ENCODE data around the gene ADAP2.
"Not testable (repeated sequence)": the region's sequence is repeated elsewhere in the genome, so short reads cannot be mapped to it uniquely, and the experiment has no call there.

ADAP2 gene, protein sequence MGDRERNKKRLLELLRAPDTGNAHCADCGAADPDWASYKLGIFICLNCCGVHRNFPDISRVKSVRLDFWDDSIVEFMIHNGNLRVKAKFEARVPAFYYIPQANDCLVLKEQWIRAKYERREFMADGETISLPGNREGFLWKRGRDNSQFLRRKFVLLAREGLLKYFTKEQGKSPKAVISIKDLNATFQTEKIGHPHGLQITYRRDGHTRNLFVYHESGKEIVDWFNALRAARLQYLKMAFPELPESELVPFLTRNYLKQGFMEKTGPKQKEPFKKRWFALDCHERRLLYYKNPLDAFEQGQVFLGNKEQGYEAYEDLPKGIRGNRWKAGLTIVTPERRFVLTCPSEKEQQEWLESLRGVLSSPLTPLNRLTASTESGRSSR

DNA sequence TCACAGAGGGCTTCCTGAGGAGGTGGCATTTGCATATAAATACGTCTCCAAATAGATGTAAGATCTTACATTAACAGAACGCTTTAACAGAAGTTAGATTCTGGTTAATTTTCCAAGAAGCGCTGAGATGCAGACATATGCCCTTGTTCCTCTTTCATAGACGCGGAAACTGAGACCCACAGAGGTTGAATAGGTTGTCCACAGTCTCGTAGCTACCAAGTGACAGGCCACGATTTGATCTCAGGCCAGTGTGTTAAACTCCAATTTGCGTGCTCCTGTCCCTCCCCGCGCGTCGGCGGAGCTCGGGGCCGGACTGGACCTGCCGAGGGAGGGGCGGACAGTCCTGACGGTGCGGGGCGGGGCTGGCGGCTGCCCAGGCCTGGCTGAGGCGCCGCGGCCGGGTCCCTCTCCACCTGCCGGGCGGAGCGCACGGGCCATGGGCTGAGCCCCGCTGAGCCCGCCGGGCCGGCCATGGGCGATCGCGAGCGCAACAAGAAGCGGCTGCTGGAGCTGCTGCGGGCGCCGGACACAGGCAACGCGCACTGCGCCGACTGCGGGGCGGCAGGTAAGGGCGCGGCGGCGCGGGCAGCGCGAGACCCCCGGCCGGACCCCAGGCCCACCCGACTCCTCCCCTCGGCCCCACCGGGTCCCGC is at the start of gene ADAP2:
Gene ADAP2 (plus strand): TSS at position 402 of the 653 bp plus-strand sequence. CDS start 70 bp downstream, at position 472.
- DNase-seq (ENCODE audit: low read depth) = no peak
- H3K4me3 ChIP-seq (ENCODE audit: low read depth, low read length) = peak within 1 kb of the TSS; percentile 33

DNA sequence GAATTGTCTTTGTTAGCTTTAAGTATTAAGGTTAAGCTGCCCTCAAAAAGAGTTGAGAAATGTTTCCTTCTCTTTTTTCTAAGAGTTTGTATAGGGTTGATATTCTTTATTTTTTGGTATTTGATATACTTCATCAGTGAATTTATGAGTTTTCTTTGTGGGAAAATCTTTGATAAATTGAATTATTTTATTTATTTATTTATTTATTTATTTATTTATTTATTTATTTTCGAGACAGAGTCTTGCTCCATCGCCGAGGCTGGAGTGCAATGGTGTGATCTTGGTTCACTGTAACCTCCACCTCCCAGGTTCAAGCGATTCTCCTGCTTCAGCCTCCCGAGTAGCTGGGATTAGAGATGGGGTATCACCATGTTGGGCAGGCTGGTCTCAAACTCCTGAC is 35.6 kb upstream of the ADAP2 start:
- no peak for DNase-seq (ENCODE audit: low read depth)

DNA sequence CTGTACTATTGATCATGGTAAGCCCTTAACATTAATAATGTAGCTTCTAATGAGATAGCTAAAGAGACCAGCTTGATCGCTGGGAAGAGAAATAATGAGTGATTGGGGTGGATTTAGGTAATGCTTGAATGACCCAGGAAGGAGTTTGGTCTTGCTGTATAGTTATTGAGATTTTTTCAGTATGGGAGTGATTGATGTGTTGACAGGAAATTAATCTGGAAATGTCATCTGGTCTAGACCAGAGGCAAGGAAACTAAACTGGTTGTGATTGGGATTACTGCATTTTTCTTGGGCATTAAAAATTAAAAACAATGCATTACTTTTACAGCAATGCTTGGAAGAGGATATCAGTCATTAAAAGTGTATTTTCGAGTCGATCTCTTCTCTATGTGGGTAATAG is 27.5 kb upstream of the ADAP2 start:
- H3K4me3 ChIP-seq (ENCODE audit: low read depth, low read length) = no peak overlapping the region
- no peak for DNase-seq (ENCODE audit: low read depth)

More for the DNA sequence above, 35.6 kb upstream of the ADAP2 start:
- no peak overlapping the region for H3K4me3 ChIP-seq (ENCODE audit: low read depth, low read length)

DNA sequence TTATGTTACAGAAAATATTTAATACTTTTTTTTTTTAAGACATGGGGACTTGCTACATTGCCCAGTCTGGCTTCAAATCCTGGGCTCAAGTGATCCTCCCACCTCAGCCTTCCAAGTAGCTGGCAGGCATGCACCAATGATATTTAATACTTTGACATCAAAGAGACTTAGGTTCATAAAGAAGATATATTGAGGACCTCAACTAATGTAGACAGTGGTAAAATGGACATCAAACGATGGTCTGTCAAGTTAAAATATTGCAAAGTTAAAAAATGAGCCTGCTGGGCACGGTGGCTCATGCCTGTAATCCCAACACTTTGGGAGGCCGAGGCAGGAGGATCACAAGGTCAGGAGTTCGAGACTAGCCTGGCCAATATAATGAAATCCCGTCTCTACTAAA is 24.4 kb upstream of the ADAP2 start:
- no peak for DNase-seq (ENCODE audit: low read depth)
- H3K4me3 ChIP-seq (ENCODE audit: low read depth, low read length) = no peak overlapping the region

DNA sequence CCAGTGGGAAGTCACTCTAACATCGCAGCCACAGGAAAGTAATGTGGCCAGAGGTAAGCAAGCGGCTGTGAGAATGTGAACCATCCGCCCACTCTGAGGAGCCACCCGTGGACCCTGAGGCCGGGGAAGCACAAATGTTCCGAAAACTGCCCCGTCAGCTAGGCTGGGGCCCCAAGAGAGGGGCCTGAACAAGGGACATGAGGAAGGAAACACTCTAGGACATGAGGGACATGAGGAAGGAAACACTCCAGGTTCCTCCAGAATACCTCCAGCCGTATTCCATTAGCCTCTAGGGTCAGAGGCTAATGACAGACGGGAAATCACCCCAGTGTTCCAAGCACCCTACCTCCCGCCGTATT is 16.0 kb upstream of the ADAP2 start:
- no peak for DNase-seq (ENCODE audit: low read depth)
- H3K4me3 ChIP-seq (ENCODE audit: low read depth, low read length) = peak overlapping the region; percentile 84

DNA sequence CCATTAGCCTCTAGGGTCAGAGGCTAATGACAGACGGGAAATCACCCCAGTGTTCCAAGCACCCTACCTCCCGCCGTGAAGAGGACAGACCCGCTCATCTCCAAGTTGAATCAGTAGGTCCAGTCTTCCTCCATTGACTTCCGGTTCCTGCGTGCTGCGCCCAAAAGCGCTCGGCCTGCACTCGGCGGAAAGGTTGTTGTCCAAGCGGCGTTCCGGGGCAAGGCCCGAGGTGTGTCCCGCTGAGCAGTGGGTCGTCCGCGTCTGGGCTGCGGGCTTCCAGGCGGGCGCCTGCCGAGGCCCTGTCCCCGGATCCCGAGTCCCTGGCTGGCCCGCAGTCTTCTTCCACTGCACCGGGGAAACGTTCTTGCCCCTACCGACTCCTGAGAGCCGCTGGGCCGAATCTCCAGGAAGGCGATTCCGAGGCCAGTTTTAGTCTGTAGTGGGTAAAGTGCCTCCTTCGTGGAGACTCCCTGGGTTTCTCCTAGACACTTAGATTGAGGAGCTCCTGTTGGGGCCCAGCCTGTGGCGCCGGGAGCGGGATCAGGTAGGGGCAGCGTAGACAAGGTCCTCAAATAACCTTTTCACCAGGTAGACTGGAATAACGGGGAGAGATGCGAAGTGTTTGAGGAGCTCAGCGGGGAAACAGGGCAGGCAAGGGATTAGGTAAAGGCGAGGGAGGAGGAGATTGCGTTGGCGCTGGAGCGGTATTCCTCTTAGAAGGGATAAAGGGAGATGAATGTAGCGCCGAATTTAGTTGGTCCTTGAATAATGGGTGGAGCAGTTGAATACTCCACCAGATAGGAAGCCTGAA is 15.4 kb upstream of the ADAP2 start, which contains the start of gene TEFM:
Gene TEFM (minus strand): TSS at position 138 of the 811 bp plus-strand sequence. CDS start 40 bp downstream, at position 98.
- peak; percentile 65 for DNase-seq (ENCODE audit: low read depth)
- peak within 1 kb of the TSS; percentile 84 for H3K4me3 ChIP-seq (ENCODE audit: low read depth, low read length)

DNA sequence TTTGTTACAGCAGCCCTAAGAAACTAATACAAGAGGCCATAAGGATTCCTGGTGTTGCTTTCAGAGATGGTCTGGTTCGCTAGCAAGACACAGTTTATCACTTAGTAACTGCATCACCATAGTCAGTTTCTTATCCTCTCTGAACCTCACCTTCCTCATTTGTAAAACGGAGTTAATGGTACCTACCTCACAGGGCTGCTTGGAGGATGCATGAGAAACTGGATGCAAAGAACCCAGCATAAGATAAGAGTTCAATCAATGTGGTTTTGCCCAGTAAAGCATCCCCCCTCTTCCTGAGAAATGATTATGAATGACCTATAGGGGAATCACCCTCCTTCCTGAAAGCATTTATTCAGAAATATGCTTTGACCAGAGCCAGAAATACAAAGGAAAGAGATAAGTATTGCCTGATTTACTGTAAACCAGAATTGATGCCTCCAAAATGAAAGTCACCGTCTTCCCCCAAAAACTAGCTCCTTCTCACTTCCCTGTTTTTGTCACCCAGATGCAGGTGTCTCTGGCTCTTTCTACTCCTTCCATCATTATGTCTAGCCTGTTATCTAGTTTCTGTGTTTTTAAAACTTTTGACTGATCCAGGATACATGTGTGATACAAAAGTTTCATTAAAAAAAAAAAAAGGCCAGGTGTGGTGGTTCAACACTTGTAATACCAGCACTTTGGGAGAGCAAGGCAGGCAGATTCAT is 12.9 kb upstream of the ADAP2 start:
- DNase-seq (ENCODE audit: low read depth) = no peak
- no peak overlapping the region for H3K4me3 ChIP-seq (ENCODE audit: low read depth, low read length)

DNA sequence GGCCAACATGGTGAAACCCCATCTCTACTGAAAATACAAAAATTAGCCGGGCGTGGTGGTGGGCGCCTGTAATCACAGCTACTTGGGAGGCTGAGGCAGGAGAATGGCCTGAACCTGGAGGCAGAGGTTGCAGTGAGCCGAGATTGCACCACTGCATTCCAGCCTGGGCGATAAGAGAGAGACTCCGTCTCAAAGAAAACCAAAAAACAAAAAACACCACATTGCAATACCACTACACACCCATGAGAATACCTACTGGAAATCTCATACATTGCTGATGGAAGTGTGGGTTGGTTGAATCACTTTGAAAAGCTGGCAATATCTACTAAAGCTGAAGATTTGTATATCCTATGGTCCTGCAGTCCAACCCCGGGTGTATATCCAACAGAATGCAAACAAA is 11.6 kb upstream of the ADAP2 start:
- not testable (repeated sequence) for DNase-seq (ENCODE audit: low read depth); H3K4me3 ChIP-seq (ENCODE audit: low read depth, low read length)

DNA sequence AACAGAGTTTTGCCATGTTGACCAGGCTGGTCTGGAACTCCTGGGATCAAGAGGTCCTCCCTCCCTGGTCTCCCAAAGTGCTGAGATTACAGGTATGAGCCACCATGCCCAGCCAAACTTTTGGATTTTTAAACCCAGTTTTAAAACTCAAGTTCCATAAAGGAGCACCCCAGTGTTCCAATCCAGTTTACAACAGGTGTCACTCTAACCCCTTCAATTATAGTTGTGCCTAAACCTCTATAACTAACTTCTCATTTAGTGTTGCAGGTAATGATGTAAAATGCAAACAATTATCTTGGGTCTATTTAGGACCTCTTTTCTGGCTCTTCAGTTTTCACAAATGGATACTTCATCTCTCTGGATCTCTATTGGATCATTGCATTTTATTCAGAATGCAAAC is 7.8 kb upstream of the ADAP2 start:
- no peak for DNase-seq (ENCODE audit: low read depth)
- no peak overlapping the region for H3K4me3 ChIP-seq (ENCODE audit: low read depth, low read length)

DNA sequence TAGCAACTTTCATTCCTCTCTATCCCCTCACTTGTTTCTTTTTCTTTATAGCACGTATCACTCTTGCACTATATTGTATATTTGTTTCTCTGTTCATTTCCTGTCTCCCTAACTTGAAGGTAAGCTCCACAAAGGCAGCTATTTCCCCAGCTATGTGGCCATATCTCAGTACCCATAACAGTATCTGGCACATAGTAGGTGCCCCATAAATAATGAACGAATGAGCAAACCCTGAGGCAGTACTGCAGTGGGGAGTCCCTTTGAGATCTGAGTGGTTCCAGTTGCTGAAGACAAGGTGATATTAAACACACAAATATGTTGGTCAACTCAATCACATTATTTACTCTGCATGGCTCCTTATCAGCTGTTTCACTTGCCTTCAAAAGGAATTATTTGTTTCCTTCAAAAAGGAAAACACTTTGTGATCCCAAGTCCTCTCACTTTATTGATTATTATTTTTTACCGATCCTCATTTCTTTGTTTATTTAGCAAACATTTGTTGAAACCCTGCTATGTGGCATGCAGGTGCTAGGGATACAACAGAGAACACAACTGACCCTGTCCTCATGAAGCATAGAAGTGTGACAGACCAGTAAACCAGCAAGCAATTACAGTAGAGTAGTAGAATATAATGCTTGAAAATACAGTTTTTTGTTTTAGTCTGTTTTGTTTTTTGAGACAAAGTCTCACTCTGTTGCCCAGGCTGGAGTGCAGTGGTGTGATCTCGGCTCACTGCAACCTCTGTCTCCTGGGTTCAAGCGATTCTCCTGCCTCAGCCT is 5.7 kb upstream of the ADAP2 start:
- H3K4me3 ChIP-seq (ENCODE audit: low read depth, low read length) = no peak overlapping the region
- DNase-seq (ENCODE audit: low read depth) = no peak

DNA sequence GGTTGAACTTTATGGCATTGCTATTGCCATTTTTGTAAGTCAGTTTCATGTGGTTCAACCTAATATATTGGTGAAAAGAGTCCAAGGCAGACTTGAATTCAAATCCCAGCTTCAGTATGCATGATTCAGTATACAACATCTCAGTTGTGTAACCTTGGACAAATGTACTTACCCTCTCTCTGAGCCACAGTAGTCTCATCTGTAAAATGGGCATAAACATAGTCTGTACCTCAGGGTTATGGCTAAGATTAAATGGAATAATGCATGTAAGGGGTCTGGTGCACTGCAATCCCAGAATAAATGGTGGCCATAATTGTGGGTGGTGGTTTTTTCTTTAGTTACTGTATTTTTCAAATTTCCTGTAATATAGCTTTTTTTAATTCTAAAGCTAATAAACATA is 4.7 kb upstream of the ADAP2 start:
- H3K4me3 ChIP-seq (ENCODE audit: low read depth, low read length) = no peak overlapping the region
- DNase-seq (ENCODE audit: low read depth) = no peak

DNA sequence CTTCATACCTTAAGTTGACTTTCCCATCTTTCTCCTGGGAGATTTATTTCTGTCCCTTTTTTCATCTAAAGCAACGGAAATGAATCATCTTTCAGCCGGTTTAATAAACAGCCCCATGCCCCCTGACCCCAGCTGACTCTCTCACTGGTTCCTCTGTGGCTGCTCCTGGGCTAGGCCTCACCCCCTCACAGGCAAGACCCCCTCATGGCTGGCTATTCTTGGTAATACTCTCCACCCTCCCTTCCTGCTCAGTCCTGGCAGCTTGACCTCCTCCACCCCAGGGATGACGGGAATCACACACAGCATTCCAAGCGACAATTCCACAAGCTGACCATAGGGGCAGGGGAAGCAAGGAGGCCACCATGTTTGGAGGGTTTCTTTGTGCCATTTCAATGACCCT is 1.5 kb upstream of the ADAP2 start:
- no peak for DNase-seq (ENCODE audit: low read depth)
- H3K4me3 ChIP-seq (ENCODE audit: low read depth, low read length) = no peak overlapping the region

DNA sequence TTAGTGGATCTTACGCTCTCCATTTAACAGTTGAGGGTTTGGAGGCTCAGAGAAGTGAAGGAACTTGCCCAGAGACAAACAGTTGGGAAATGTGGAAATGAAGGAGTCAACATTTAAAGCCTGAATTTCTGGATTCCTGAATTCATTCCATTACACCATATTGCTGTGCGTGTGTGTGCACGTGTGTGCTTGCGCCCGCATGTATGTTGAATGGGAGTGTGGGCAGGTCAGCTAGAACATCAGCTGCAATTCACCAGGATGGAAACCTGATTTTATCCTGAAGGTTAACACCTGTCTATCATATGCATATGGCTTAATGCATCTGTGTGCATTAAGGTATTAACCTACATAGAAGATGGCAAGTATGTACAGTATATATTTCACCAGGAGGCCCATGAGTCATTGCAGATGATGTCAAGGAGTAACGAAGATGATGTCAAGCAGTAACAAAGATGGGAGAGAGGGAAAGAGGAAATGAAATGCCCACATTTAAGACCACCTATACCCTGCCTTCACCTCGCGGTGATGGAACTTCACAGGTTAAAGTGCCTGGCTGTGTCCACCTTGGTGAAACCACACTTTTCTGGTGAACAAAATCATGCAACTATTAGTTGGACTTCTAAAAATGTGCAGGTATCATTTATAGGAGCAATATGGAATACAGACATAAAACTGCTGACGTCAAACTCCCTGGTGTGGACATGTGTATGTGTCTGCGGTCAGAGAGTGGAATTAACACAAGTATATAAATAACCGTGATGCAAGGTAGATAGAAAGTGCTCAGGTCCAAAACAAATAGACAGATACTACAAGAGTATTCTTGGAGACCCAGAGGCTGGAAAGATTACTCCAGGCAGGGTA is 832 bp upstream of the ADAP2 start:
- H3K4me3 ChIP-seq (ENCODE audit: low read depth, low read length) = no peak overlapping the region
- no peak for DNase-seq (ENCODE audit: low read depth)

DNA sequence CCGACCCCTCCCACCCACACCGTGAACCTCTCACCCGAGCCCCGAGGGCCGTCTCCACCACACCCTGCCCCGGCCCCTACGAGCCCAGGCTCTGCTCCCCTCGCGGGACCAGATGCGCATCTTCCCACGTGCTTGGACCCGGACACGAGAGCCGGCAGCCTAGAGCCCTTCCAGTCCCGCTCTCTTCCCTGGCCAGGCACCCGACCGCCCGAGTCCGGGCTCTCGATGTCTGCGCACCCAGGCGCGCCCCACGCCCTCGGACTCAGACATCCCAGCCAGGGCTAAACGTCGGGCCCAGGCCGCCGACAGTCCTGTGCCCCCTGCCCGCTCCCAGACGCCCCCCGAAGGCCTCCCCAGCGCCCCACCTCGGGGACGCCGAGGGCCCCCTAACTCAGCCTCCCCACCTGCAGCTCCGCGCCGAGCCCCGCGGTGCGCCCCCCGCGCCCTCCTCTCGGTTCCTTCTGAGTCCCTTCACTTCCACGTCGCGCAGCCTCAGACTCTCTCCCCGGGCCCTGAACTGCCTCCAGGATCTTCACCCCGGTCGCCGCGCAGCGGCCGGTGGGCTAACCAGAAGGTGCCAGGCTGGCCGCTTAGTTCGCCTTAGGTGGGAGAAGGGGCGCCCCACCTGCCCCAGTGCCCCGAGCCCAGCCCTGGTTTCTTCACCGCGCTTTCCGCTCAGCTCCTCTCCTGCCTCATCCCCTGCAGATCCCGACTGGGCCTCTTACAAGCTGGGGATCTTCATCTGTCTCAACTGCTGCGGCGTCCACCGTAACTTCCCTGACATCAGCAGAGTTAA is 688 bp downstream of the ADAP2 start:
- DNase-seq (ENCODE audit: low read depth) = no peak
- H3K4me3 ChIP-seq (ENCODE audit: low read depth, low read length) = peak overlapping the region; percentile 33

DNA sequence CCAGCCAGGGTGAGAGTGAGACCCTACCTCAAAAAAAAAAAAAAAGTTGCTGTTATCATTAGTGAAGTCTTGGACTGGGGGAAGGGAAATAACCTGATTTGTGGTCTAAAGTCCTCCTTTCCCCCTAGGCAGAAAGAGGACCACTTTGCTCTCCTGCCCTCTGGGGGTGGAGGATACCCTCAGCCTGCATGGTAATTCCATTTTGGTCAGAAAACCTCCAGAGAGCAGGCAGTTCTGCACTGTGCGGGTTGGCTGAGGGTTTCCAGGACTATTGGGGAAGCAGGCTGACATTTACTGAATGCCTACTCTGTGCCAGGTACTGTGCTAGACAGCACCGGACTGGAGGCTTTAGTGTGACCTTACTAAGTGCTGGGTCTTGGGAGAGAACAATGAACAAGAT is 2.6 kb downstream of the ADAP2 start:
- DNase-seq (ENCODE audit: low read depth) = no peak
- H3K4me3 ChIP-seq (ENCODE audit: low read depth, low read length) = no peak overlapping the region

DNA sequence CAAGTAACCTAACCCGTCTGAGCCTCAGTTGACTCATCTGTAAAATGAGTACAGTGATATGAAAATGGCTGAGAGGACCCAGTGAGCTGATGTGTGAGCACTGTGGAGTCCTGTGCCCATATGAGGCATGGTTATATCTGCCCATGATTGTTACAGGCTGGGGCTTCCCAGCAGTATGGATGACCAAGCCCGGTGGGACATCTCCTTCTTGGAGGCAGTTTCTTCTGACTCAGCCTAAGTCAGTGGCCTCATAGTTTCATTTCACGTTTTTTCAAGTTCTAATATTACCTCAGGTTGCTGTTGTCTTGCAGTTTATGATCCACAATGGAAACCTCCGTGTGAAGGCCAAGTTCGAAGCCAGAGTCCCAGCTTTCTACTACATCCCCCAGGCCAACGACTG is 4.8 kb downstream of the ADAP2 start:
- DNase-seq (ENCODE audit: low read depth) = no peak
- no peak overlapping the region for H3K4me3 ChIP-seq (ENCODE audit: low read depth, low read length)

DNA sequence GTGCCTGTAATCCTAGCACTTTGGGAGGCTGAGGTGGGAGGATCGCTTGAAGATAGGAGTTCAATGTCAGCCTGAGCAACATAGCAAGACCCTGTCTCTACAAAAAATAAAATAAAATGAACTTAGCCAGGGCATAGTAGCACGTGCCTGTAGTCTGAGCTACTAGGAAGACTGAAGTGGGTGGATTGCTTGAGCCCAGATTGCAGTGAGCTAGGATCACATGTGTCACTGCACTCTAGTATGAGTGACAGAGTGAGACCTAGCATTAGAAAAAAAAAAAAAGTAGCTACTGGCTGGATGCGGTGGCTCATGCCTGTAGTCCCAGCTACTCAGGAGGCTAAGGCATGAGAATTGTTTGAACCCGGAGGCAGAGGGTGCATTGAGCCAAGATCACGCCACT is 6.0 kb downstream of the ADAP2 start:
- DNase-seq (ENCODE audit: low read depth) = no peak

More for the DNA sequence above, 6.0 kb downstream of the ADAP2 start:
- no peak overlapping the region for H3K4me3 ChIP-seq (ENCODE audit: low read depth, low read length)
